GM18498 (cell line): Measurements from ENCODE around the gene SERPINA5.
"Not testable (repeated sequence)": the region's sequence is repeated elsewhere in the genome, so short reads cannot be mapped to it uniquely, and the experiment has no call there.

Source experiments
- ATAC-seq: cut with Tn5 transposase; IDR thresholded peaks from one replicate; pipeline ENCODE4 v1.9.1; 2021; ENCODE audit warnings: mild to moderate bottlenecking, moderate library complexity; ENCODE audit not compliant: unreplicated experiment

Gene SERPINA5

DNA sequence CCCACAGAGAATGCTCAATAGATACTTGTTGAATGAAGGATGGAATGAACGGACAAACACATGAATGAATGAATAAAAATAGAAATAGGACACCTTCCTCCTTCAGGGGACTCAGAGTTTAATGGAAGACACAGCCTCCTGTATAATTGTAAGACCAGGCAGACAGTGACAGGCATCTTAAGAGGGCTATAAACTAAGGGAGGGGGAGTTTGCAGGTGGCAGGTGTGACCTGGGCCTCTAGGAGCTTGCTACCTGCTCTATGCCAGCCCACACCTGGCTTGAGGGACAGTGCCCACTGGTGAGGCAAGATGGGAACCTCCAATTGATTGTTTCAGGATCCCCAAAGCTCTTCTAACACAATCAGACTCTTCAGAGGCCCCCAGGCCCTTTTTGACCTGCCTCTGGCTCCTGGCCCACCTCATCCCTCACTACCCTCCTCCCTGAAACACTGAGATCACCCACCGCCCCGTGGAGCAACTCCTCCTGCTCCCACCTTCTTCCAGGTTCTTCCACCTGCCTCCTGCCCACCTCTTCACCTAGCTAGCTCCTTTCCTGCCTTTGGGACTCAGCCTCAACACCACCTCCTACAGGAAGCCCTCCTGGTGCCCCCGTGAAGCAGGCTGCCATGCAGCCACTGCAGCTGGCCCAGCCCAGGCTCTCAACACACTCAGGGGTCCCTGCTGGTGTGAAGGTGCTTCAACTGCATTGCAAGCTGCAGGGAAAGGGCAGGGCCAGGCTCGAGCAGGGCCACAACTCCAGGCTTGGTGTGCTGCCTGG, 40.3 kb downstream of the SERPINA5 start:
- no peak for ATAC-seq

DNA sequence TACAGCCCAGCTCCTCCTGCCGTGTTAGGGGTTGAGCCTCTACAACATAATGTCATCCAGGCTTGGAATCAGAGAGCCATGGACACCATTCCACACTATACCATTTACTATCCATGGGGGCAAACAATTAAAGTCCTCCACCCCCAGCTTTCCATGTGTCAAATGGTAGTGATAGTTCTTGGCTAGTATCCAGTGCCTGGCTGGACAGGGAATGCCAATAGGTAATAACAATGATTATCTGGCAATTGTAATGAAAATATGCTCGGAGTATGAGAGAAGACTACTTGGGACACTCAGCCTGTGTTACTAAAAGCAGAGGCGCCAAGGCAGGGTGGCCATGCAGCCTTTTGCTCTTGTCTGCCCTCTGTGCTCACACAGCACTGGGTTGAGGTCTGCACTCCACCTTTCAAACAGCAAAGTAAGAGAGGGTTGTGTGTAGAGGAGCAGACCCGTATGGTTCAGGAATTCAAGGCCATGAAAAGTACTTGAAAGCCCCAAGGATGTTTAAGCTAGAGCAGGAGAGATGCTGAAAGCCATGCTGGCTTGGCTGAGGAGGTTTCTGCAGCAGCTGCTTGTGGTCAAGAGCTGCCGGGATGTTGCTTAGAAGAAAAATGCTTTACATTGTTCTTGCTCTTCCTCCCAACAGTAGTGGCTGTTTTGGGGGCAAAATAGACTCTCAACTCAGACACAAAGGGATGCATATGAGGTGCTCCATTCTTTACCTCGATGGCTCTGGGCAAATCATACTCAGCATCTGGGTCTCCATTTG, 41.6 kb downstream of the SERPINA5 start:
- no peak for ATAC-seq

DNA sequence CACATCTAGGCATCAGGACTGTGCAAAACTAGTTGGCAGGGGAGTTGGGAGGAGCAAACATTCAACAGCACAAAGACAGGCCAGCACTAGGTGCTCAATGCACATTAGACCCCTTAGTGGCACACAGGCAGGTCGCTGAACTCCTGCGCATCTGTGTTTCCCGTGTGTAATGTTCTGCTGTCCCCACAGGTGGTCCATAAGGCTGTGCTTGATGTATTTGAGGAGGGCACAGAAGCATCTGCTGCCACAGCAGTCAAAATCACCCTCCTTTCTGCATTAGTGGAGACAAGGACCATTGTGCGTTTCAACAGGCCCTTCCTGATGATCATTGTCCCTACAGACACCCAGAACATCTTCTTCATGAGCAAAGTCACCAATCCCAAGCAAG, 42.2 kb downstream of the SERPINA5 start:
- no peak for ATAC-seq

DNA sequence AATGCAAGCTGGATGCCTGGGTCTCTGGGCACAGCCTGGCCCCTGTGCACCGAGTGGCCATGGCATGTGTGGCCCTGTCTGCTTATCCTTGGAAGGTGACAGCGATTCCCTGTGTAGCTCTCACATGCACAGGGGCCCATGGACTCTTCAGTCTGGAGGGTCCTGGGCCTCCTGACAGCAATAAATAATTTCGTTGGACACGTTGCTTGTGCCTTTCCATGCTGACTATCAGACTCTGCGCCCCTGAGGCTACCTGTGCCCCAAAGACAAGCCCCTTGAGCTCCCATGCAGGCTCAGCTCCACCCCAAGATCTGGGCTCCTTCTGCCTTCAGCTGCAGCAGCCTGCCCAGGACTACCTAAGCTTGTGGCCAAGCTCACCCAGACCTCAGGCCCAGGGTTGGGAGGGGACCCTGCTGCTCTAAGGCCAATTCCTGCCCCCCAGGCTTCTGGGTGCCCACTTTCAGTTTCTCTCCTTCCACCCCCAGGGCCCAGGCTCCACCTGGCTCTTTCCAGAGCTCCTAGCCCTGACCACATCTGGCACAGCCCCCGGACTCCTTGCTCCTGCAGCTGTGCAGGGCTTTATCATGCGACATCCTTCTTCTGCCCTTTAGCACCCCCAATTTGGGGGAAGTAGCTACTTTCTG, 42.8 kb downstream of the SERPINA5 start:
- ATAC-seq: no peak

DNA sequence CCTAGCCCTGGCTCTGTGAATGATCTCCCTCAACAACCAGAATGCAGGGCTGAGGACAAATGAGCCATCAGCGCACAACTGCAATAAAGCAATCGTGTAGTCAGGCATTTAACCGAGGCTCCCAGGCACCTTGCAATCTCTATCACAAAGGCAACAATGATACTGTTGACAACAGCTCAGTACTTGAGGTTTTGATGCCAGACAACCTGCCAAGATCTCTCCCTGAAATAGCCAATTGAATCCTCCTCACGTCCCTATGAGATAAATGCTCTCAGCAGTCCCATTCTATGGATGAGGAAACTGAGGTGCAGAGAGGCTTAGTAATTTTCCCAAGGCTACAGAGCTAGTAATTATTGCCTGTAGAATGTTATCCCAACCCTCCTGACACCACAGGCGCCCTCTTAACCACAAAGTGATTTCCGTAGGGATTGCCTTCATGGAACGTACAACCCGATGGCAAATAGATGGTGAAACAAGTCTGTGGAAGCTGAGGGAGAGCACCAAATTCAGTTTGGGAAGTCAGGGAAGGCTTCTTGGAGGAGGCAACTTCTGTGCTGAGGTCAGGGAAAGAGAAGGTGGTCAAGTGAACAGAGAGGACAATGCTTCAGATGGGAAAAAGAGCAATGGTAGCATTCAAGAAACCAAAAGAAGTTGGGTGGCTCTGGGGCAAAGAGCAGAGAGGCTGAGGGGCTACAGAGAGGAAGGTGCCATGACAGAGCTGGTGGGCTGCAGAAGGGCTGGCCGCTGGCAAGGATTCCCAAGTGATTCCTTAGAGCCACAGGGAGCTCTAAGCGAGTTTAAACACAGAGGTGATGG, 43.5 kb downstream of the SERPINA5 start:
- ATAC-seq: no peak

DNA sequence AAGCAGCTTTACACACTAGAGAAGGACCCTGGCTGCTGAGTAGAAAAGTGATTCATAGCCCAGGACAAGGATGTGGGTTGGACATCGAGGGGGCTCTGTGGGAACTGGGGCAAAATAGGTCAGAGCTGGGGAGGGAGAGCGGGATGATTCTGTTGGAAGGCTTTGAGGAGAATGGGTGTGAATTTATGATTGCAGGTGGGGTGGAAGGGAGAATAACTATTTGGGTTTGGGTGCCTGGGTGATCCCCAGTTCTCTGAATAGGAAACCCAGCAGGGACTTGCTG, 44.1 kb downstream of the SERPINA5 start:
- no peak for ATAC-seq

DNA sequence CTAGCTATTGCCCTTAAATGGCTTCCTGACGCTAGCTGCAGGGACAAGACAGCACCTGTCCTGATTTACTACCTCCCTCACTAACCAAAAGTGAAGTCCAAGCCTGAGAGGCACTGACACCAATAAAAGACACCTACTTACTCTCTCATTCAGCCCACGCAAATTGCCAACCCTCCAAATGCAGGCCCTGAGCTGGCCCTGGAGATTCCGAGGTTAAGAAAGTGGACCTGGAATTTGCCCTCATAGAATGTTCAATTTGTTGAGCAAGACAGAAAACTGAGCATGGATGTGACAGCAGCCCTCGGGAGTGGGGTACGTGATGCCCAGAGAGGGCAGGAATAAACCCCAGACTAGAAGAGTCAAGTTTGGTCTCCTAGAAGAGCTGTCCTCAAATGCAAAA, 47.4 kb downstream of the SERPINA5 start:
- no peak for ATAC-seq

DNA sequence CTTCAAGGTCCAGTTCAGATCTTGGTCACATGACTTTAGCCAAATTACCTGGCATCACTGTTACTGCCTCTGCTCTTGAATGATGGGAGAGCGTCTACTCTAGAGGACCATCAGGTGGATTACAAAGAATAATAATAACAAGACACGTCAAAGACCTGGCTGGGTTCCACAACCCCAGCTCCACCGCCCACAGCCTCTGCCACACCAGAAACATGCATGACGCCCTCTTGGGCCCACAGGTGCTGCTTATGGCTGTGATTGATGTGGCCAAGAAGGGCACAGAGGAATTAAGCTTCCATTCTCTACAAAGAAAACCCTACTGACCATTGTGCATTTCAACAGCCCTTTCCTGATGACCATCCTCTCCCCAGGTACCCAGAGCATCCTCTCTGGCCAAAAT, 49.2 kb downstream of the SERPINA5 start:
- no peak for ATAC-seq

DNA sequence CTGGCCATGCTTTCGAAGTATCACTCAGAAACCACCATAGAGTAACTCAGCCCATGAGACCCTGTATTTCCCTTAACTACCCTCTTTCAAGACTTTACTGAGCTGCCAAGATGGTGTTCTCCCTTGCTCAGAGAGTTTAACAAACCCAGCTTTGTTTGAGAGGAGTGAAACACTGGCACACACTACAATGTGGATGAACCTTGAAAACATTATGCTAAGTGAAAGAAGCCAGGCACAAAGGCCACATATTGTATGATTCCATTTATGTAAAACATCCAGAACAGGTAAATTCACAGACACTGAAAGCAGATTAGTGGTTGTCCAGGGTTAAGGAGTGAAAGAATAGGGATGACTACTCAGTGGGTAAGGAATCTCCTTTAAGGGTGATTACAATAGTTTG, 49.8 kb downstream of the SERPINA5 start:
- no peak for ATAC-seq

DNA sequence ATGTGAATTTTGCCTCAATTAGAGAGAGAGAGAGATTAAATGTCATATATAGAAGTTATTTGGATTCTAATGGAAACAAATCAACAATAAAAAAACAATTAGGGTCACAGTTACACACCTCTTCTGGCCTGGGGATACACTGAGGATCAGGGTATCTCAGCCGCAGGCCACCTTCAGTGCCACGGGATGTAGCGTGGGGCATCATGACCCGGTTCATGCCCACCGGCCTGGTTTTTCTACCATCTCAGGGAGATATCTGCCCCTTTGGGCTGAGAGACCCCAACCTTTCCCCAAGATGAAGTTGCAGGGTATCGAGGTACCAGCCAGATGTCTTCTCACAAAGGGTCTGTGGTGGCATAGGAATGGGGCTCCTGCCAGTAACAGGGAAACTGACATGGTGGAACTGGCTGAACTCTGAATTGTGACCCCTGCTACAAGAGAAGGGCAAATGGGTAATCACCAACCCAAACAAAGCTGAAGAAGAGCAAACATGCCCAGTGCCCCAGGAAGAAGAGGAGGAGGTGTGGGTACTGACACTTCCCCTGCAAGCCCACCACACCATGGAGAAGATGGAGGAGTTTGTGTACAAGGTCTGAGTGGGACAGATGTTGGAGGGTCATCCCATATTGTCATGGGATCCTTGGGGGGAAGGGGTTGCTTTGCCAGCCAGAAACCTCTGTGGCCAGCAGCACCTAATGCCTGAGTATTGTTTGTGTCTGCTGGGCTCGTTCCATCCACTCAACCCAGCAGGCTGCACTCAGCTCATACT, 50.5 kb downstream of the SERPINA5 start:
- ATAC-seq: no peak

DNA sequence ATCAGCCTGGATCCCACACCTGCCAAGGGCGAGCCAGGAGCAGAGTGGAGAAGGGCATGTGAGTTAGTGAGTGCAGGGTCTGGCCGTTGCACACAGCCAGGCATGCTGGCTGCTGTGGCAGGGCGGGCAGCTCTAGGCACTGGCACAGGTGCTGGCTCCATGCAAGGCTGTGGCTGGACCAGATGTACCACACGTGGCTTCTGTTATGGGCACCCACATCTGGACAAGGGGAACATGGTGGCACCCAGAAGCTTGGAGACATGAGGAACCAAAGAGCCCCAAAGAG, 51.0 kb downstream of the SERPINA5 start:
- no peak for ATAC-seq

DNA sequence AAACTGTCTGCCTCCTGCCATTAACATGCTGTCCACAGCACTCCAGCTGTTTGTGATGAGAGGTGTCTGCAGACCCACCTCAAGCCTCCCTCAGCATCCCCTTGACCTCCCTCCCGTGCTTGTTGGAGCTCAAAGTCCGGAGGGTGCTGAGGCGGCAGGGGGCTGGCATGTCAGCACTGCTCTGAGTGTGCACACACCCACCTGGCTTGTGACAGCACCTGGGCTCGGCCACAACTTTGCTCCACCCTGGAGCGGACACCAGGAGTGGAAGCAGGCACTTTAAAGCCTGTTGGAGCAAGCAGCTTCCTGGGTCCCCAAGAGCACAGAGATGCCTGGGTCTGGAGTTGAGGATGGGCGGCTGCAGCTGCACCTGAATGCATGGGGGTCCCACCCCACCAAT, 51.9 kb downstream of the SERPINA5 start:
- no peak for ATAC-seq

DNA sequence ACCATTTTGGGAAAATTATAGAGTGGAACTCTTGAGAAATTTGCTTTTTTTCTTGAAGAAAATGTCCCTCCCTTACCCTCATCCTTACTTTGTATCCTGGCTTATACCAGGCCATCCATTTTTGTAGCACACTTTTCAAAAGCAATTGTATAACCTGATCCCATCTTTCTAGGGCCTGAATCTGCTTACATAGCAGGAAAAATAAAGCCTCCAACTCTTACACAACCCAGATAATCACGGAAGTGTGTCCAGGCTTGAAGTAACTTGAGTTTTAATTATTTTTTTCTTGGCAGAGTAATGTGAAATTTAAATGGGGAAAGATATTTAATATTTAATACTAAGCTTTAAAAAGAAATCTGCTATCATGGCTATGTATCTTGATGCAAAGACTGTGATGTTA, 53.9 kb downstream of the SERPINA5 start:
- ATAC-seq: no peak

DNA sequence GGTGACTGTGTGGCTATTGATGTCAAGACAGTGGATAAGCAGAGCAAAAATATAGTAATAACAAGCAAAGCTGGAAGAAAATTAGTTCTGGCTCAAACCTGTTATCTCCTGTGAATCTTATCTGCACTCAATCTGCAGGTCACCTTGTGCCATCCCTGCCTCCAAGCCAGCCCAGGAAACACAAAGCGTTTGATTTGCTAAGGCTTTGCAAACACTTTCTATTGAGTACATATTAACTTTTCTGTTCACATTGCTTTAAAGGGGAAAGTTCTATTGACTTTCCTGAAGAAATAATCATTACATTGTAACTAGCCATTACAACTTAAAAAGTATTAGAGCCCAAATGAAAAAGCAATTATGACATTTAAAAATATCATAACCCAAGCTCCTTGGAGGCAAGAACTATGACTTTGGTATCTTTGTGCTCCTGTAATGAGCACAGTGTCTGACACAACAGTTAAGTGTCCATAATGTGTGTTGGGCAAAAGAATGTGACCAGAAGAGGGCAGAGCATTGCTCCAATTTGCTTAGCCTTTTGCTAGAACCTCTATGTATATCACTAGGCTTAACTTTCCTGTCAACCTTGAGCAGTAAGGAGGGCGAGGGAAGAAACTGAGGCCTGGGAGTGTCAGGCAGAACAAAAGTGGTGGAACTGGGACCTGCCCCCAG, 55.7 kb downstream of the SERPINA5 start:
- no peak for ATAC-seq

DNA sequence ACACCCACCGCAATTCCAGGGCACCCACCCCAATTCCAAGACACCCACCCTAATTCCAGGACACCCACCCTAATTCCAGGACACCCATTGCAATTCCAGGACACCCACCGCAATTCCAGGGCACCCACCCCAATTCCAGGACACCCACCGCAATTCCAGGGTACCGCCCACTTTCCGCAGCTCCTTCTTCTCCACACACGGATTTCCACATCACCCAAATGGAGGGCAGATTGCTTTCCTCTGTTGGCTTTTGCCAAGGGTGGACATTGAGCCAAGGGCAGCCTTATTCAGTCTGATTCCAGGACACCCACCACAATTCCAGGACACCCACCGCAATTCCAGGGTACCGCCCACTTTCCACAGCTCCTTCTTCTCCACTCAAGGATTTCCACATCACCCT, 56.6 kb downstream of the SERPINA5 start:
- not testable (repeated sequence) for ATAC-seq

DNA sequence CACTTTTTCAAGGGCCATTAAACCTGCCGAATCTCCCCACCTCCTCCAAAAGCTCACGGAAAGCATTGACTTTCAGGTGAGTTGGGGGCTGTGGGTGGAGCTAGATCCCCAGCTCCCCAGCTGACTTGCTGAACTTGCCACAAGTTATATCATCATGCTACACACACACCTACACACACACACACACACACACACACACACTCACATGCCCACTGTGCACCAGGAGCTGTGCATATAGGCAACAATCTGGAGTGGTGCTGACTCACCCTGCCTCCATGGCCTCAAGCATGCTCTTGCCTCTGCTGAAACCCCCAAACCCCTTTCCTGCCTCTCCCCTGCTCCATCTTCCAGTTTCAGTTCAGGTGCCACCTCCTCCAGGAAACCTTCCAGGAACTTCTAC, 57.1 kb downstream of the SERPINA5 start:
- no peak for ATAC-seq

DNA sequence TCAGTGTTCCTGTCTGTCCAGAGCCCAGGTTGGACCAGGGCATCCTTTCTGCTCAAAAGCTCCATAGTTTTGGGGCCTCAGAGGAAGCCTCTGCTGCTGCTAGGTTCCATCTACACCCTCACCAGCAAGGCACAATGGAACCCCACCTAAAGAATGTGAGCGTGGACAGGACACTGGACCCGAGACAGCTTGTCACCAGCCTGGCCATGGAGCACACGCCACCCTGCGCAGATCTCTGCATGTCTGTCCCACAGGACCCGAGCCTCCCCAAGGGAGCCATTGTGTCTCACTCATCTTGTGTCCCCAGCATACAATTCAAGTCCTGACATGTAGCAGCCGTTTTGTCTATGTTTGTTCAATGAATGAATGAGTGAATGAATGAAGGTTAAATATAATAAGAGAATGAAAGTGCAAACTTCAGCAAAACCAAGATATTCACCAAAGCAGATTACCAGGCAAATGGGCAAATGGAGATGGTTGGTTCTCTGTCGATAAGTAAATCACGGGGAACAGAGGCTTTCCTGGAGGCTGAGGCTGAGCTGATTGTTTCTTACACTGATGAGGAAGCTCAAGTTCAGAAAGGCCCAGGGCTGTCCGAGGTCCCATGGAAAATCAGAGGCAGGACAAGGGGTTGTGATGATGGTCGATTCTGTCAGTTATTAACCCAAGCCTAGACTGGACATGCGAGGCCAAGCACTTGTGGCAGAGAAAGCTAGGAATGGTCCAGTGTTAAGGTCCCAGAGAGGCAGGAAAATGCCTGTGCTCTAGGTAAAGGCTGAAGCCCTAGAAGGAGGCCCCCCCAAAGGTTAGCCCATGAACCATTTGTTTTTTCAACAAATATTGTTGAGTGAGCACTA, 58.0 kb downstream of the SERPINA5 start:
- no peak for ATAC-seq

DNA sequence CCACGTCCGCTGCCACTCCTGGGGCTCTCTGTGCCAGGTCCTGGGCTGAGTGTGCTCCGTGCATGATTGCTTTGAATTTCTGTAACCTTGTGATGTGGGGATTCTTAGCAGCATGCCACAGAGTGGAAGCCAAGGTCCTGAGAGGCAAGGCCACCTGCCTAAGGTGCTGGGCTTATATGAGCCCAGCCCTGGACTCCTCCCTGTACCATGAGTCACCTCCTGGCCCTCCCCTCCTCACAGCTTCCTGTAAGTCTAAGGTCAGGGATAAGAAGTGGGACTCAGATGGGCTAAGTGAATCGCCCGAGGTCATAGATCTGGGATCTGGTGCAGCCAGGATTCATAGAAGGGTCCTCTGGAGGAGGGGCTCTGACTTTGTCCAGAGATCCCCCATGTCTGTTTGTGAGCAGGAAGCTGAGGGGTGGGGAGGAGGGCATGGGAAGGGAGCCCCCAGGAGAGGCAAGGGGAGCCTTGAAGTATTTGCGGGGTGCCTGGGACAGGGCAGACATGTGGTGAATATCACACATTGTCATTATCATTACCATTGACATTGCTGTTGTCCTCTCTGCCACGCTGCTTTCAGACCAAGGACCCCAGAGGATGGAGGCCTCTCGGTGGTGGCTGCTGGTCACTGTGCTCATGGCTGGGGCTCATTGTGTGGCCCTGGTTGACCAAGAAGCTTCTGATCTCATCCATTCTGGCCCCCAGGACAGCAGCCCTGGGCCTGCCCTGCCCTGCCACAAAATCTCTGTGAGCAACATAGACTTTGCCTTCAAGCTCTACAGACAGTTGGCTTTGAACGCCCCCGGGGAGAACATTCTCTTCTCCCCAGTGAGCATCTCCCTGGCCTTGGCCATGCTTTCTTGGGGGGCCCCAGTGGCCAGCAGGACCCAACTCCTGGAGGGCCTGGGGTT, 59.8 kb downstream of the SERPINA5 start:
- no peak for ATAC-seq

DNA sequence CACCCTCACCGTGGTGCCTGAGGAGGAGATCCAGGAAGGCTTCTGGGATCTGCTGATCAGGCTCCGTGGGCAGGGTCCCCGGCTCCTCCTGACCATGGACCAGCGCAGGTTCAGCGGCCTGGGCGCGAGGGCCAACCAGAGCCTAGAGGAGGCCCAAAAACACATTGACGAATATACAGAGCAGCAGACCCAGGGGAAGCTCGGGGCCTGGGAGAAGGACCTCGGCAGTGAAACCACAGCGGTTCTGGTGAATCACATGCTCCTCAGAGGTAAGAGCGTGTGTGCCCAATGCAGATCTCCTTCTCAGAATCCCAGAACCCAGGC, 60.4 kb downstream of the SERPINA5 start:
- no peak for ATAC-seq
